Uterus (tissue), 2 donors: Measurements from ENCODE around the gene TSPAN12.

Source experiments
- CTCF ChIP-seq, 4 experiments: fragments of 200-600 bp in 2 of 4; fragments of 450-650 bp in 2 of 4; sonication (generic) in 2 of 4; IDR thresholded peaks; one replicate each; pipeline ENCODE4 v1.5.1; 2016 to 2019; ENCODE audit warnings: antibody characterized with exemption in 4 of 4, mild to moderate bottlenecking in 2 of 4, moderate library complexity in 1 of 4
- POLR2A ChIP-seq, 2 donors: fragments of 450-650 bp; IDR thresholded peaks; one replicate each; pipeline ENCODE4 v1.6.1; 2016; ENCODE audit warnings: antibody characterized with exemption in 2 of 2, mild to moderate bottlenecking in 1 of 2, moderate library complexity in 1 of 2

GRCh38 chr7:120829487-120829886, 28.5 kb downstream of the TSPAN12 start:
- TF ChIP-seq CTCF (IDR thresholded peaks at IDR 0.05) (no peak), POLR2A (IDR thresholded peaks at IDR 0.05) (no peak)
